Upper lobe of left lung (tissue), 4 donors: ENCODE data around the gene CSNK1G1.
"Not testable (repeated sequence)": the region's sequence is repeated elsewhere in the genome, so short reads cannot be mapped to it uniquely, and the experiment has no call there.

Experiments
- POLR2A ChIP-seq, 4 donors: fragments of 450-650 bp; IDR thresholded peaks; one replicate each; pipeline ENCODE4 v1.5.1; 2016 to 2017; ENCODE audit warnings: antibody characterized with exemption in 4 of 4, mild to moderate bottlenecking in 2 of 4
- TF ChIP-seq, protein P1 (sequence below), 6 experiments: fragments of 450-650 bp in 4 of 6; fragments of 200-600 bp in 2 of 6; sonication (generic) in 2 of 6; IDR thresholded peaks; one replicate each; pipeline ENCODE4 v1.5.1; 2016 to 2019; ENCODE audit warnings: antibody characterized with exemption in 6 of 6

DNA sequence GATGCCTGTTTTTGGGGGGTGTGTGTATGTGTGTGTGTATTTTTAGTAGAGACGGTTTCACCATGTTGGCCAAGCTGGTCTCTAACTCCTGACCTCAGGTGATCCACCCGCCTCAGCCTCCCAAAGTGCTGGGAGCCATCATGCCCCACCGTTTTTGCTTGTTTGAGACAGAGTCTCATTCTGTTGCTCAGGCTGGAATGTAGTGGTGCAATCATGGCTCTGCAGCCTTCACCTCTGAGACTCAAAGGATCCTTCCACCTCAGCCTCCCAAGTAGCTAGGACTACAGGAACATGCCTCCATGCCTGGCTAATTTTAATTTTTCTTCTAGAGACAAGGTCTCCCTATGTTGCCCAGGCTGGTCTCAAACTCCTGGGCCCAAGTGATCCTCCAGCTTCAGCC lies 36.5 kb upstream of the CSNK1G1 start:
- TF ChIP-seq, protein P1, sequence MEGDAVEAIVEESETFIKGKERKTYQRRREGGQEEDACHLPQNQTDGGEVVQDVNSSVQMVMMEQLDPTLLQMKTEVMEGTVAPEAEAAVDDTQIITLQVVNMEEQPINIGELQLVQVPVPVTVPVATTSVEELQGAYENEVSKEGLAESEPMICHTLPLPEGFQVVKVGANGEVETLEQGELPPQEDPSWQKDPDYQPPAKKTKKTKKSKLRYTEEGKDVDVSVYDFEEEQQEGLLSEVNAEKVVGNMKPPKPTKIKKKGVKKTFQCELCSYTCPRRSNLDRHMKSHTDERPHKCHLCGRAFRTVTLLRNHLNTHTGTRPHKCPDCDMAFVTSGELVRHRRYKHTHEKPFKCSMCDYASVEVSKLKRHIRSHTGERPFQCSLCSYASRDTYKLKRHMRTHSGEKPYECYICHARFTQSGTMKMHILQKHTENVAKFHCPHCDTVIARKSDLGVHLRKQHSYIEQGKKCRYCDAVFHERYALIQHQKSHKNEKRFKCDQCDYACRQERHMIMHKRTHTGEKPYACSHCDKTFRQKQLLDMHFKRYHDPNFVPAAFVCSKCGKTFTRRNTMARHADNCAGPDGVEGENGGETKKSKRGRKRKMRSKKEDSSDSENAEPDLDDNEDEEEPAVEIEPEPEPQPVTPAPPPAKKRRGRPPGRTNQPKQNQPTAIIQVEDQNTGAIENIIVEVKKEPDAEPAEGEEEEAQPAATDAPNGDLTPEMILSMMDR (IDR thresholded peaks at IDR 0.05) = not testable (repeated sequence)
- TF ChIP-seq POLR2A (IDR thresholded peaks at IDR 0.05) = not testable (repeated sequence)
